NCI-H2081 treated with DMSO at 0.1 percent for 48 hours (cell line): ENCODE data around the gene RNF141.

Experiments used
- DNase-seq: peaks from one replicate; lab custom pipeline; 2025; lab: John Stamatoyannopoulos, UW

RNF141 gene

GRCh38 chr11:10480760-10481159 is 60.2 kb downstream of the RNF141 start:
- DNase-seq: no peak

DNA sequence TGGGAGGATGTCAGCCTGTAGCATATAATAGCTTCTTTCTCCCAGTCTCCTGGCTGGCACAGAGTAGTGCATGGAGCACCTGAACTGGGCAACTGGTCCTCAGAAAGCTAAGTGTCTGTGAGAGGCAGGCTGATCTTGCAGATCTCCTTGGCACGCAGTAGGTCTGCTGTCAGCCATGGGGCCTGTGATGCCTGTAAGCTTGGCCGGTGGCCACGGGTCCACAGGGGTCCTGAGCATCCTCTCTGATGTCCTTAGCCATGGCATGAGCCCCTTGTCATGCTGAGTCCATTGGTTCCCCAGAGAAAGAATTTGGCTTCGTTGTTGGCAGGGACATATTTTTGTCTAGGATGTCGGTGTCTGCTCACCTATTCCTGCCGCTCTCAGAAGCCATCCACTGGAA is 61.0 kb downstream of the RNF141 start:
- DNase-seq: no peak

- no peak for DNase-seq
Measured at GRCh38 chr11:10478574-10479550, 62.1 kb downstream of the RNF141 start.

DNA sequence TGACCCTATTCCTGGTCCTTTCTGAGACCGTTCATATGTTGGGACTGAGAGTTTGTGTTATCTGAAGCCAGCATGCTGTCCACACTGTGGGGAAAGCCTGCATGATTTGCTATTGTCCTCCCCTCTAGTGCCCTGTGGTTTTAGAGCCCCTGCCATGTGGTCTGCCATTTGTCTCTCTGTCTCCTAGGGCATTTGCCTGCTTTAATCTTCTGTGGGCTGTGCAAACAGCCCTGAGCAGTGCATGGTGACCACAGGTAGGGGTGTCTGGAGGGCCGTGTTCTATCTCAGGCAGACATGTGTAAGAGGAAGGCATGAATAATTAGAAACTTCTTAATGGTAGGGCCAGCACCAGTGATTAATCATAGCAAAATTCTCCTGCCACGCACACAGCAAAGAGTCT is 62.9 kb downstream of the RNF141 start:
- no peak for DNase-seq

DNA sequence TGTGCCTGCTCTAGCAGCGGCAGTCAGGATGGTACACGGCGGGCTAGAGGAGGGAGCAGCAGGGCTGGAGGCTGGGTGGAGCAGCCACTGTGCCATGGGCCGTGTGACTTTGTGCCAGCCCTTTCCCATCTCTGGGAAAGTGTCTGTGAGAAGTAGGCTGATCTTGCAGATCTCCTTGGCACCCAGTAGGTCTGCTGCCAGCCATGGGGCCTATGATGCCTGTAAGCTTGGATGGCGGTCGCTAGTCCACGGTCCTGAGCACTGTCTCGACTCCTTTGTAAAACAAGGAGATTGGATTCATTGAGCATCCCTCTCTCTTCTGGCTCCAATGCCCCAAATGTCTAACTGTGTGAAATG is 63.3 kb downstream of the RNF141 start:
- no peak for DNase-seq

DNA sequence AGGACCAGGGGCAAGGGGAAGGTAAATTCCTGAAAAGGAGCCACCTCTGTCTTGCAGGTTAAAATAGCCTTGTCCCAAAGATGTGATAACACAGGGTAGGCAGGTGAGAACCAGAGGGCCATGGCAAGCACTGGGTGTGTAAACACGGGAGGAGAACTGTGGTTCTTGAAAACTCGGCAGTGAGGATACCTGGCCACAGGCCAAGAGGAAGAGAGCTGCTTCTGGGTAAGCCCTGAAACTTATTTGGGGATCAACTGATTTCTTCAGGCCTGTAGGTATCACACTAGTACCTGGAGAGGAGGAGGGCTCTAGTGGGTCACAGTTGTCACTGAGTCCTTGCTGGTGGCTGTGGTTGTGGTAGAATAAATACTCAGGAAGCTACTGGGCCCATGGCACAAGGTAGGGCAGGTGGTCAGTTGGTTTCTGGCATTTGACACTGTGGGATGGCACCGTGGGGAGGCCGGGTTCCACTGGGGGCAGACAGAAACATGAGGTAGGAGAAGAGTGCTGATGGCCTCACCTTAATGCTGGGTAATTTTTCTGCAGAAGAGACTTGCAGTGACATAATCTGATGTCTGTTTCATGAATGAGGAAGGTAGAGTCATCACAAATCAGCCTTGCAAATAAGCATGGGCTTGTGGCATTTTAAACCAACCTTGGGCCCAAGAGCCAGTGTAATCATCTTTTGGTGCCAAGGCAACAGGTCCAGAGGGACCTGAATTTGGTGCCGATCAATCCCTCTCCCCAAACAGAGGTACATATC is 63.9 kb downstream of the RNF141 start:
- no peak for DNase-seq

GRCh38 chr11:10476342-10476741 is 64.6 kb downstream of the RNF141 start:
- no peak for DNase-seq

DNA sequence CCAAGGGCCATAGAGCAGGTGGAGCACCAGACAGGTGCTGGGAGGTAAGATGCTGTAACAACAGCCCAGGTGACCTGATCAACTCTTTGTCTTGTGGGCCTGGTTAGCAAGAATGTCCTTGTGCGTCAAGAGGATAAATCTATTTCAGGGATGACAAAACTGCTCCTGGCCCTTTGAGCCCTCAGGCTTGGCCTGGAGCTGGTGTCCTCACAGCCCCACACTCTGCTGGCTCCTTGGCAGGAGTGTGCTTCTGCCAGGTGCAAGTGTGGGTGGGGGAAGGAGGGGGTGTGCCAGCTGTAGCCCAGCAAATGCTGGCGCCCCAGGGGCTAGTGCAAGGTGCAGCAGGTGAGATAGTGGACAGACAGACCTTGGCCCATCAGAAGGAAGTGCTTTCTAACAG is 66.4 kb downstream of the RNF141 start:
- DNase-seq: no peak

GRCh38 chr11:10473371-10473770 is 67.6 kb downstream of the RNF141 start:
- no peak for DNase-seq

- DNase-seq: no peak
Measured at GRCh38 chr11:10462746-10463300, 78.2 kb downstream of the RNF141 start.
